Upper lobe of left lung (tissue), 6 donors: ENCODE data around the gene KRT3. TPM values are rescaled to one million over a fixed set of nuclear protein-coding genes. Genes with fewer than 3 reads are reported as not detected.

Experiments
- ATAC-seq, 2 donors: fragments of 200-7000 bp; cut with Tn5 transposase; one replicate each; pipeline ENCODE4 v1.9.1; 2022; ENCODE audit warnings: mild to moderate bottlenecking in 2 of 2, moderate library complexity in 2 of 2; ENCODE audit not compliant: low FRiP score in 2 of 2
- DNase-seq, 2 donors: peaks; one replicate each; pipeline ENCODE4 v3.0.0-alpha.2; 2019 to 2020
- H3K27ac ChIP-seq, 4 donors: fragments of 200-600 bp; sonication (generic); one replicate each; pipeline ENCODE4 v1.5.1; 2016 to 2019
- H3K27me3 ChIP-seq, 4 donors: fragments of 200-600 bp; sonication (generic); one replicate each; pipeline ENCODE4 v1.5.1; 2017 to 2019
- H3K36me3 ChIP-seq, 4 donors: fragments of 200-600 bp; sonication (generic); one replicate each; pipeline ENCODE4 v1.5.1; 2016 to 2019
- H3K4me1 ChIP-seq, 4 donors: fragments of 200-600 bp; sonication (generic); one replicate each; pipeline ENCODE4 v1.5.1; 2018 to 2019
- H3K4me3 ChIP-seq, 4 donors: fragments of 200-600 bp; sonication (generic); one replicate each; pipeline ENCODE4 v1.5.1; 2017 to 2019; ENCODE audit warnings: mild to moderate bottlenecking in 2 of 4, moderate library complexity in 1 of 4
- H3K9me3 ChIP-seq, 4 donors: fragments of 200-600 bp; sonication (generic); one replicate each; pipeline ENCODE4 v1.5.1; 2018 to 2019
- EP300 ChIP-seq, 4 donors: sonication (generic); formaldehyde crosslinking; IDR thresholded peaks; one replicate each; pipeline ENCODE4 v1.5.1; 2017; ENCODE audit warnings: antibody characterized with exemption in 4 of 4, control low read depth in 2 of 4
- POLR2A ChIP-seq, 4 donors: fragments of 450-650 bp; IDR thresholded peaks; one replicate each; pipeline ENCODE4 v1.5.1; 2016 to 2017; ENCODE audit warnings: antibody characterized with exemption in 4 of 4, mild to moderate bottlenecking in 2 of 4
- POLR2AphosphoS5 ChIP-seq, 2 donors: sonication (generic); formaldehyde crosslinking; IDR thresholded peaks; one replicate each; pipeline ENCODE4 v1.5.1; 2017; ENCODE audit warnings: antibody characterized with exemption in 2 of 2
- WGBS, 2 donors: methylation state at CpG; one replicate each; pipeline ENCODE4 v1.1.5; 2017 to 2018; 5-methylcytosine and 5-hydroxymethylcytosine counted together
- total RNA-seq, 6 donors: library from RNA; depleted of rRNA in 4 of 6; stranded (reverse); fragments of >200 nt in 4 of 6; gene quantifications; one replicate each; pipeline versions ENCODE4 v1.1.0 to v1.2.1, GENCODE V29; 2016 to 2021
- TF ChIP-seq, protein P1 (sequence below), 6 experiments: fragments of 450-650 bp in 4 of 6; fragments of 200-600 bp in 2 of 6; sonication (generic) in 2 of 6; IDR thresholded peaks; one replicate each; pipeline ENCODE4 v1.5.1; 2016 to 2019; ENCODE audit warnings: antibody characterized with exemption in 6 of 6
- donor health status: DM: no; HTN: no; CAD: no; lungs with moderate emphysema.
- donor health status: DM: no; HTN: yes; CAD: no; lungs with severe emphysema.

KRT3 gene
- total RNA-seq, 6 donors from 2014 or later, result not detected

DNA sequence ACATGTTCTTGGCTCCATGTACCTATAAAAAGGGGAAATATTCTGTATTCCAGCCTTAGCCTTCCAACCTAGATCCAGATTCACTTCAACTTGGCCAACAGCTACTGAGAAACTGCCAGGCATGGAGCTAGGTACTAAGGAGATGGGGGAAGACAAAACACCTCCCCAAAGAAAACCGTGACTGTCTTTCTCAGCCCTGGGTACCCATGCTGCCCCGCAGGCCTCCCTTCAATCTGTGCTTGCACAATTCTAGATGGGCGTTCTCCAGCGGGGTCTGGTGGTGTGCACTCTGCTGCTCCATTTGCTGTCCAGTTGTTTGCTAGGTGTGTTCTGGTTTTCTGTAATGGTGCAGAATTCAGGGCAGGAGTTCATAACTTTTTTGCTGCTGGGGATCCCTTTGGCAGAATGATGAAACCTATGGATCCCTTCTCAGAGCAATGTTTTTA lies 18.8 kb upstream of the KRT3 start:
- H3K4me1 ChIP-seq, result peaks cover 3 to 25% (median 18%) of the 10 kb centered on the region in 4 donors
- ATAC-seq, result peak in 1 of 2 donors; percentile 15
- DNase-seq, result no peak
- H3K27ac ChIP-seq, result no peak overlapping the region
- 57 to 65% methylated on average over 4 of the region's 4 CpGs for WGBS, 2 donors
- peaks cover 0 to 5% (median 0%) of the 10 kb centered on the region in 4 donors for H3K27me3 ChIP-seq
- no peak overlapping the region for H3K4me3 ChIP-seq
- no peaks in the 10 kb centered on the region for H3K36me3 ChIP-seq
- H3K9me3 ChIP-seq, result no peaks in the 10 kb centered on the region
- TF ChIP-seq POLR2AphosphoS5 (IDR thresholded peaks at IDR 0.05), result no peak
- no peak for TF ChIP-seq EP300 (IDR thresholded peaks at IDR 0.05)
- TF ChIP-seq POLR2A (IDR thresholded peaks at IDR 0.05), result no peak
- TF ChIP-seq, protein P1, sequence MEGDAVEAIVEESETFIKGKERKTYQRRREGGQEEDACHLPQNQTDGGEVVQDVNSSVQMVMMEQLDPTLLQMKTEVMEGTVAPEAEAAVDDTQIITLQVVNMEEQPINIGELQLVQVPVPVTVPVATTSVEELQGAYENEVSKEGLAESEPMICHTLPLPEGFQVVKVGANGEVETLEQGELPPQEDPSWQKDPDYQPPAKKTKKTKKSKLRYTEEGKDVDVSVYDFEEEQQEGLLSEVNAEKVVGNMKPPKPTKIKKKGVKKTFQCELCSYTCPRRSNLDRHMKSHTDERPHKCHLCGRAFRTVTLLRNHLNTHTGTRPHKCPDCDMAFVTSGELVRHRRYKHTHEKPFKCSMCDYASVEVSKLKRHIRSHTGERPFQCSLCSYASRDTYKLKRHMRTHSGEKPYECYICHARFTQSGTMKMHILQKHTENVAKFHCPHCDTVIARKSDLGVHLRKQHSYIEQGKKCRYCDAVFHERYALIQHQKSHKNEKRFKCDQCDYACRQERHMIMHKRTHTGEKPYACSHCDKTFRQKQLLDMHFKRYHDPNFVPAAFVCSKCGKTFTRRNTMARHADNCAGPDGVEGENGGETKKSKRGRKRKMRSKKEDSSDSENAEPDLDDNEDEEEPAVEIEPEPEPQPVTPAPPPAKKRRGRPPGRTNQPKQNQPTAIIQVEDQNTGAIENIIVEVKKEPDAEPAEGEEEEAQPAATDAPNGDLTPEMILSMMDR (IDR thresholded peaks at IDR 0.05), result no peak

DNA sequence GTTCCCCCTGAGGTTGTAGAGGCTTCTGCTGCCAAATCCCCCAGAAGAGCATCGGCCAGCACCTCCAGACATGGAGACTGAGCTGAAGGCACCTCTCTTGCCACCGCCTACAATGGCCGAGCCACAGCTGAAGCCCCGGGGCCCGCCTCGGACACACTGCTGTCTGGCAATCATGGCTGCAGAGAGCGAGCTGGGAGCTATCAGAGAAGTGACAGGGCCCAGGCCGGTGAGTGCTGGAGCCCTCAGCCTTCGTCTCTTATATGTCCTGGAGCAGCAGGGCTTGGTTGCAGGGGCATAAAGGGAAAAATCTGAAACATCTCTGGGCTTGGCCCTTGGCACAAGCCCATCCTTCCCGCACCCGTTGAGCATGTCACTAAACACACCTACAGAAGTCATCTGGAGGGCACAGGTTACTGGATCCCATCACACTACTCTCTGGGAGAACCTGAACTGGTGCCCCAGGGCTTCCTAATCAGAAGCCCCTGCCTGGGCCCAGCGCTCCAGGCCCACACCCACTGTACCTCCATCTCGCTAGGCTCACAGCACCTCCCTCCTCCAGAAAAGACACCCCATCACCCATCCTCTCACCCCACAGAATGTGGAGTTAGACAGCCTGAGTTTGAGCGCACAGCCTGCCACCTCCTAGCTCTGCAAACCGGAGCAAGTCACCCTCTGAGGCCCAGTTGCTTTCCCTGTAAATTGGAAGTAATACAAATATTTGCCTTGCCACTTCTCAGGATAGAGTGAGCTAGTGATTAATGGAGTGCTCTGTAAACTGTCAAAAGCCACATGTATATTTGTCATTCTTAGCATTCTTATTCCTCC lies 18.2 kb upstream of the KRT3 start, which contains the start of gene KRT4:
Gene KRT4, minus strand, starts transcription at position 232 of the 825 bp plus-strand sequence. Its CDS starts 58 bp downstream, at position 174.
- no peaks in the 10 kb centered on the region for H3K36me3 ChIP-seq
- H3K9me3 ChIP-seq, result no peaks in the 10 kb centered on the region
- DNase-seq, result no peak
- H3K4me1 ChIP-seq, result peaks cover 3 to 25% (median 18%) of the 10 kb centered on the region in 4 donors
- TF ChIP-seq EP300 (IDR thresholded peaks at IDR 0.05) (no peak), POLR2A (IDR thresholded peaks at IDR 0.05) (no peak), POLR2AphosphoS5 (IDR thresholded peaks at IDR 0.05) (no peak)
- TF ChIP-seq, protein P1 (IDR thresholded peaks at IDR 0.05), result no peak
- peak within 1 kb of the TSS in 1 of 4 donors; percentile 16 for H3K4me3 ChIP-seq
- peaks cover 0 to 5% (median 0%) of the 10 kb centered on the region in 4 donors for H3K27me3 ChIP-seq
- peak; percentile 20 to 88 for ATAC-seq
- H3K27ac ChIP-seq, result no peak within 1 kb of the TSS
- WGBS, 2 donors, result 61 to 81% methylated on average over 13 to 15 of the region's 15 CpGs

DNA sequence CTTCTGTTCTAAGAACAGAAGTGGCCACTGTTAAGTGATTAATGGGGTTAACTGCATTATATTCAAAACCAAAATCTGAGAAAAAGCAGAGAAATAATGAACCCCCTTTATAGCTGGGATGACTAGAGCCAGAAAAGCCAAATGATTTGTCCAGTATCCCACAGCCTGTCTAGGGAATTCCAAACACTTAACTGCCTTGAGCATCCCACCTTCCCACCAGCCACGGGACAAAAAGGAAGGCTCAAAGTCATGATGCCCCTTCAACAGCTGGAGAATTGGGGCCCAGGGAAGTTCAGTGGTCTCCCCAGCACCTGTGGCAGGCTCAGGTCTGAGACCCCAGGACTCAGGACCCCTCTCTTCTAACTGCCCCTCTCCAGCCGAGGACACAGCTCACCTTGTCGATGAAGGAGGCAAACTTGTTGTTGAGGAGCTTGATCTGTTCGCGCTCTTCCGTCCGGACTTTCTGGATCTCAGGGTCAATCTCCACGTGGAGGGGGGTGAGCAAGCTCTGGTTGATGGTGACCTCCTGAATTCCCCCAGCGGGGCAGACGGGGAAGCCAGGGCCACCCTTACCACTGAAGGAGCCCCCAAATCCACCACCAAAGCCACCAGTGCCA lies 17.4 kb upstream of the KRT3 start:
- TF ChIP-seq EP300 (IDR thresholded peaks at IDR 0.05) (no peak), POLR2A (IDR thresholded peaks at IDR 0.05) (no peak), POLR2AphosphoS5 (IDR thresholded peaks at IDR 0.05) (no peak)
- TF ChIP-seq, protein P1 (IDR thresholded peaks at IDR 0.05), result no peak
- Histone ChIP-seq H3K4me1 (peaks cover 3 to 25% (median 18%) of the 10 kb centered on the region in 4 donors), H3K27me3 (peaks cover 0 to 5% (median 0%) of the 10 kb centered on the region in 4 donors), H3K27ac (no peak overlapping the region), H3K4me3 (peak overlapping the region in 1 of 4 donors; percentile 16), H3K36me3 (no peaks in the 10 kb centered on the region), H3K9me3 (no peaks in the 10 kb centered on the region)
- 74 to 76% methylated on average over 8 to 10 of the region's 10 CpGs for WGBS, 2 donors
- no peak for DNase-seq
- ATAC-seq, result no peak

GRCh38 chr12:52812749-52813148 lies 16.8 kb upstream of the KRT3 start:
- Histone ChIP-seq H3K4me3 (peak overlapping the region in 1 of 4 donors; percentile 16), H3K4me1 (peaks cover 3 to 25% (median 18%) of the 10 kb centered on the region in 4 donors), H3K27me3 (peaks cover 0 to 5% (median 0%) of the 10 kb centered on the region in 4 donors), H3K27ac (no peak overlapping the region), H3K36me3 (no peaks in the 10 kb centered on the region), H3K9me3 (no peaks in the 10 kb centered on the region)
- DNase-seq (no peak), ATAC-seq (no peak)
- WGBS, 2 donors, result 42 to 48% methylated on average over 3 of the region's 3 CpGs
- TF ChIP-seq, protein P1 (IDR thresholded peaks at IDR 0.05), result no peak
- TF ChIP-seq EP300 (IDR thresholded peaks at IDR 0.05) (no peak), POLR2AphosphoS5 (IDR thresholded peaks at IDR 0.05) (no peak), POLR2A (IDR thresholded peaks at IDR 0.05) (no peak)
